GM20000 (cell line): Measurements from ENCODE around the gene EDAR.

Source experiments
- DNase-seq: peaks from one replicate; pipeline ENCODE4 v3.0.0; 2012; ENCODE audit warnings: low spot score
- TF ChIP-seq, protein P1 (sequence below): IDR thresholded peaks from 2 replicates; pipeline ENCODE4 v1.5.1; 2012; ENCODE audit warnings: mild to moderate bottlenecking, control low read depth; ENCODE audit errors: extremely low read depth, missing control alignments

EDAR gene

DNA sequence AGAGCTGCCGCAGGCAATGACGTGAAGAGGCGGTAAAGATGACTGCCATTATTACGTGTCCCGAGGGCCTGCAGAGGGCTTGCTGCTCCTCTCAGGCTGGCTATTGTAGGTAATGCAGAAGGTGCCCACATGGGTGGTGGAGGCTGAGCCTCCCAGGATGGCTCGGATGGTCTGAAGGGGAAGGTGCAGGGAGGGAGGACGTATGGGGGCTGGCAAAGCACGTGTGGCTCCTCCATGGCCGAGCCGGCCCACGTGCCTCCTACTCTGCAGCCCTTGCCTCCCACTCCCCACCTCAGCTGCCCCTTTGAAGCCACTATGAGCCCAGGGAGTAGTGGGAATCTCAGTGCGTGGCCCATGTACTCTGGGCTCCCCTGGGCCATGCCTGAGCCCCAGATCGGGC lies 48.9 kb downstream of the EDAR start:
- no peak for DNase-seq
- TF ChIP-seq, protein P1, sequence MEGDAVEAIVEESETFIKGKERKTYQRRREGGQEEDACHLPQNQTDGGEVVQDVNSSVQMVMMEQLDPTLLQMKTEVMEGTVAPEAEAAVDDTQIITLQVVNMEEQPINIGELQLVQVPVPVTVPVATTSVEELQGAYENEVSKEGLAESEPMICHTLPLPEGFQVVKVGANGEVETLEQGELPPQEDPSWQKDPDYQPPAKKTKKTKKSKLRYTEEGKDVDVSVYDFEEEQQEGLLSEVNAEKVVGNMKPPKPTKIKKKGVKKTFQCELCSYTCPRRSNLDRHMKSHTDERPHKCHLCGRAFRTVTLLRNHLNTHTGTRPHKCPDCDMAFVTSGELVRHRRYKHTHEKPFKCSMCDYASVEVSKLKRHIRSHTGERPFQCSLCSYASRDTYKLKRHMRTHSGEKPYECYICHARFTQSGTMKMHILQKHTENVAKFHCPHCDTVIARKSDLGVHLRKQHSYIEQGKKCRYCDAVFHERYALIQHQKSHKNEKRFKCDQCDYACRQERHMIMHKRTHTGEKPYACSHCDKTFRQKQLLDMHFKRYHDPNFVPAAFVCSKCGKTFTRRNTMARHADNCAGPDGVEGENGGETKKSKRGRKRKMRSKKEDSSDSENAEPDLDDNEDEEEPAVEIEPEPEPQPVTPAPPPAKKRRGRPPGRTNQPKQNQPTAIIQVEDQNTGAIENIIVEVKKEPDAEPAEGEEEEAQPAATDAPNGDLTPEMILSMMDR, result no peak

DNA sequence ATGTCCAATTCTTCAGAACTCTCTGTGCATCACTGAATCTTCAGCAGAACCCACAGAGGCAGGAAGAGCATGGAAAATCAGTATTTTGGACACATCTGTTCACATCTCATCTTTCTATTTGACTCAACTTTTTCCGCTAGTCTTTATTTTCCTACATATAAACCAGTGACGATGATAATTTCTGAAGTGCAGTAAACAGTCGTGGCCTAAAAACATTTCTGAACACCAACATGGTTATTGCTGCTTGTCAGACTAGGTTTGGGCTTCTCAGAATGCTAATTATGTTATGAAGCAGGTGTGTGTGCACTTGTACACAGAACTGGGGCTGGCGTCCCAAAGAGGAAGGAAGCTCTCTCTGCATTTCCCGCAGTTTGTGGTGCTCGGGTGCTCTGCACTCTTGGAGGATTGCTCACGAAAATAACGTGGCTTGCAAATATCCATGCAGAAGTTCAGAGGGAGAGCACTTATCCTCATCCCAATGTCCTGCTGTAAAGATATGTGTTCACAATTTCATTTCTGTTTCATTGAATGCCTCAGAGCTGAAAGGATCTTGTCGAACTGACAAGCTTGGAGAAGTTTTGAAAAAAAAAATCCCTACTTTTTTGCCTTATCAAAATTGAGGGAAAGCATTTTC lies 50.8 kb downstream of the EDAR start:
- no peak for DNase-seq
- TF ChIP-seq, protein P1, result no peak

- no peak for DNase-seq
- TF ChIP-seq, protein P1, result no peak
Observed at GRCh38 chr2:108937367-108938017, 51.5 kb downstream of the EDAR start.

DNA sequence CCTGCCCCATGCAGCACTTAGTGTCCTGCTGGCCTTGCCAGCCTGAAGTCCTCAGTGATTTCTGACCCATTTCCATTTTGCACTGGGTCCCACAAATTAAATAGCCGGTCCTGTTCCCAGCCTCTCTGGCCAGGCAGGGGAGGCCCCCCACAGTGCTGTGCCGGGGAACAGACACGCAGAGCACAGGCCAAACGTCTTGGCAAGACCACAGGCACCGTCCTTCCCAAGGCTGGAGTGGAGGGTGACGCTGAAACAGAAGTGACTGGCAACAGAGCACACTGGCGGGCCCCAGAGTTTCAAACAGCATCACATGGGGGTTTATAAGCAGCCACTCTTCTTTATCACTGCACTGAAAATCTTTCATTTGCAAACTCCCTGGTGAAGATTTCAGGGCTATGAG lies 52.2 kb downstream of the EDAR start:
- no peak for DNase-seq
- TF ChIP-seq, protein P1, result no peak

DNA sequence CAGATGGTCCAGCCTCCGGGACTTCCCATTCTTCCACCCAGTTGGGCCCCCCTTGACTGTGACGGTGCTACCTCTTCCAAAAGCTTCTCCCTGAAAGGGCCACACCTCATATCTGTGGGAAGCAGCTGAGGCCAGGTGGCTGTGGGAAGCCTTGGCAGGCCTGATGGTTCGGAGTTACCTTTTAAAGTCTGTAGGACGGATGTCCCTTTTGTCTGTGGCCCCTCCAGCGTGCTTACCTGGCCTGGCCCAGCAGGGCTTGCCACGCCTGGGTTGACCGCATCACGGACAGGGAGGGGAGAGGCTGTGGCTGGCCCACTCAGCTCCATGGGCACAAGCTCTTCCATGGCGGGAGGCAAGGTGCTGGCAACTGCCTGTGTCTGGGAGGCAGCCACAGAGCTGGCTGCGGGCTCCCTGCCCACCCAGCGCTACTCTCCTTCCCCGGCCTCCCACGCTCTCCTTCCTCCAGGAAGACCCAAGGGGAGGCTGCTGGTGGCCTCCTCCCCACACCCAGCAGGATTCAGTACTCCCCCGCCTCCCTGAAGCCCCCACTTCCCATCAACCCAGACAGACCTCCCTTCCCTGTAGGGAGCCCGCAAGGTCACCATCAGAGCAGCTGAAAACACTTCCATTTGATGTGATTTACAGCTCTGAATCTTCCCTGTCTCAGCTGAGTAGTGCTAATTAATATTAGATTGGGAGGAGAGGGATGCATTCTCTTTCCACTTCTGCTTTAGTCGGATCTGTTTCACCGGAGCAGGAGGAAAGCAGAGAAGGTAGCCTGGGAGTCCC lies 52.8 kb downstream of the EDAR start:
- no peak for DNase-seq
- TF ChIP-seq, protein P1, result no peak

GRCh38 chr2:108935271-108935741 lies 53.7 kb downstream of the EDAR start:
- TF ChIP-seq, protein P1, result no peak

More at GRCh38 chr2:108935271-108935741, 53.7 kb downstream of the EDAR start:
- no peak for DNase-seq
